ENCODE data around the gene ECM1. TPM values are rescaled to one million over a fixed set of nuclear protein-coding genes. Genes with fewer than 3 reads are reported as not detected.
A peak's percentile ranks its signal among the peaks of the same experiment; 100 is the strongest.

ECM1 gene
- total and polyA plus RNA-seq, 2 experiments from 2014 or later, result 1.9 to 2.9 TPM

DNA sequence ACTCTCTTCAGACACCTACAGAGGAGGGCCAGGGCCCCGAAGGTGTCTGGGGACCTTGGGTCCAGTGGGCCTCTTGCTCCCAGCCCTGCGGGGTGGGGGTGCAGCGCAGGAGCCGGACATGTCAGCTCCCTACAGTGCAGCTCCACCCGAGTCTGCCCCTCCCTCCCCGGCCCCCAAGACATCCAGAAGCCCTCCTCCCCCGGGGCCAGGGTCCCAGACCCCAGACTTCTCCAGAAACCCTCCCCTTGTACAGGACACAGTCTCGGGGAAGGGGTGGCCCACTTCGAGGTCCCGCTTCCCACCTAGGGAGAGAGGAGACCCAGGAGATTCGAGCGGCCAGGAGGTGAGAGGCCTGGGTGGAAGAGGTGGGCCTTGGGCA lies 45.0 kb downstream of the ECM1 start:
- H3K4me3 ChIP-seq, result no peak overlapping the region
- H3K27me3 ChIP-seq, result no peaks in the 10 kb centered on the region
- H3K9me3 ChIP-seq (ENCODE audit: low read depth), result no peaks in the 10 kb centered on the region
- H3K4me1 ChIP-seq (ENCODE audit: low read depth), result peaks cover 9% of the 10 kb centered on the region
- TF ChIP-seq, protein P1, sequence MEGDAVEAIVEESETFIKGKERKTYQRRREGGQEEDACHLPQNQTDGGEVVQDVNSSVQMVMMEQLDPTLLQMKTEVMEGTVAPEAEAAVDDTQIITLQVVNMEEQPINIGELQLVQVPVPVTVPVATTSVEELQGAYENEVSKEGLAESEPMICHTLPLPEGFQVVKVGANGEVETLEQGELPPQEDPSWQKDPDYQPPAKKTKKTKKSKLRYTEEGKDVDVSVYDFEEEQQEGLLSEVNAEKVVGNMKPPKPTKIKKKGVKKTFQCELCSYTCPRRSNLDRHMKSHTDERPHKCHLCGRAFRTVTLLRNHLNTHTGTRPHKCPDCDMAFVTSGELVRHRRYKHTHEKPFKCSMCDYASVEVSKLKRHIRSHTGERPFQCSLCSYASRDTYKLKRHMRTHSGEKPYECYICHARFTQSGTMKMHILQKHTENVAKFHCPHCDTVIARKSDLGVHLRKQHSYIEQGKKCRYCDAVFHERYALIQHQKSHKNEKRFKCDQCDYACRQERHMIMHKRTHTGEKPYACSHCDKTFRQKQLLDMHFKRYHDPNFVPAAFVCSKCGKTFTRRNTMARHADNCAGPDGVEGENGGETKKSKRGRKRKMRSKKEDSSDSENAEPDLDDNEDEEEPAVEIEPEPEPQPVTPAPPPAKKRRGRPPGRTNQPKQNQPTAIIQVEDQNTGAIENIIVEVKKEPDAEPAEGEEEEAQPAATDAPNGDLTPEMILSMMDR (IDR thresholded peaks at IDR 0.05; ENCODE audit: low read depth, low read length), result peak; percentile 0
- DNase-seq (ENCODE audit: low read depth in 1 of 2, low spot score in 1 of 2), result no peak
- no peaks in the 10 kb centered on the region for H3K36me3 ChIP-seq
- peak overlapping the region; percentile 81 for H3K27ac ChIP-seq

DNA sequence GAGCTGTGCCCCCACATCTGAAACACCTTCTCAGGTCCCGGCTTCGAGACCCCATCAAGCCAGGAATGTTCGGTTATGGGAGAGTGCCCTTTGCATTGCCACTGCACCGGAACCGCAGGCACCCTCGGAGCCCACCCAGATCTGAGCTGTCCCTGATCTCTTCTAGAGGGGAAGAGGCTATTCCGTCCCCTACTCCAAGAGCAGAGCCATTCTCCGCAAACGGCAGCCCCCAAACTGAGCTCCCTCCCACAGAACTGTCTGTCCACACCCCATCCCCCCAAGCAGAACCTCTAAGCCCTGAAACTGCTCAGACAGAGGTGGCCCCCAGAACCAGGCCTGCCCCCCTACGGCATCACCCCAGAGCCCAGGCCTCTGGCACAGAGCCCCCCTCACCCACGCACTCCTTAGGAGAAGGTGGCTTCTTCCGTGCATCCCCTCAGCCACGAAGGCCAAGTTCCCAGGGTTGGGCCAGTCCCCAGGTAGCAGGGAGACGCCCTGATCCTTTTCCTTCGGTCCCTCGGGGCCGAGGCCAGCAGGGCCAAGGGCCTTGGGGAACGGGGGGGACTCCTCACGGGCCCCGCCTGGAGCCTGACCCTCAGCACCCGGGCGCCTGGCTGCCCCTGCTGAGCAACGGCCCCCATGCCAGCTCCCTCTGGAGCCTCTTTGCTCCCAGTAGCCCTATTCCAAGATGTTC lies 45.6 kb downstream of the ECM1 start:
- Histone ChIP-seq H3K9me3 (ENCODE audit: low read depth) (no peaks in the 10 kb centered on the region), H3K27ac (peak overlapping the region; percentile 81), H3K4me3 (no peak overlapping the region), H3K27me3 (no peaks in the 10 kb centered on the region), H3K36me3 (no peaks in the 10 kb centered on the region), H3K4me1 (ENCODE audit: low read depth) (peaks cover 9% of the 10 kb centered on the region)
- DNase-seq (ENCODE audit: low read depth in 1 of 2, low spot score in 1 of 2), result no peak
- TF ChIP-seq, protein P1 (IDR thresholded peaks at IDR 0.05; ENCODE audit: low read depth, low read length), result no peak

DNA sequence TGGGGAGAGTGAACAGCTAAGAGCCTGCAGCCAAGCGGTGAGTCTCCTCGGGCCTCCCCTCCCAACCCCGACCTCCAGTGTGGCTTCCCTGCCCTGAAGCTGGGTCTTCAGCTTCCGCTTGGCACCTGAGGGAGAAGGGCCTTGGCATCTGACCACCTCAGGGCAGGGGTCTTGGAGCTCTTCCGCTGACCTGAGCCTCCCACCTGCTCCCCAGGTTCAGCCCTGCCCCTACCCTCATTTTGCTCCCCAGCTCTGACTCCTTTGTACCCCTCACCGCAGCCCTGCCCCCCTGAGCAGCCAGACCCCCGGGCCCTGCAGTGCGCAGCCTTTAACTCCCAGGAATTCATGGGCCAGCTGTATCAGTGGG lies 46.2 kb downstream of the ECM1 start:
- Histone ChIP-seq H3K27ac (no peak overlapping the region), H3K4me1 (ENCODE audit: low read depth) (peaks cover 9% of the 10 kb centered on the region), H3K4me3 (no peak overlapping the region), H3K27me3 (no peaks in the 10 kb centered on the region), H3K36me3 (no peaks in the 10 kb centered on the region), H3K9me3 (ENCODE audit: low read depth) (no peaks in the 10 kb centered on the region)
- TF ChIP-seq, protein P1 (IDR thresholded peaks at IDR 0.05; ENCODE audit: low read depth, low read length), result no peak
- DNase-seq (ENCODE audit: low read depth in 1 of 2, low spot score in 1 of 2), result no peak

DNA sequence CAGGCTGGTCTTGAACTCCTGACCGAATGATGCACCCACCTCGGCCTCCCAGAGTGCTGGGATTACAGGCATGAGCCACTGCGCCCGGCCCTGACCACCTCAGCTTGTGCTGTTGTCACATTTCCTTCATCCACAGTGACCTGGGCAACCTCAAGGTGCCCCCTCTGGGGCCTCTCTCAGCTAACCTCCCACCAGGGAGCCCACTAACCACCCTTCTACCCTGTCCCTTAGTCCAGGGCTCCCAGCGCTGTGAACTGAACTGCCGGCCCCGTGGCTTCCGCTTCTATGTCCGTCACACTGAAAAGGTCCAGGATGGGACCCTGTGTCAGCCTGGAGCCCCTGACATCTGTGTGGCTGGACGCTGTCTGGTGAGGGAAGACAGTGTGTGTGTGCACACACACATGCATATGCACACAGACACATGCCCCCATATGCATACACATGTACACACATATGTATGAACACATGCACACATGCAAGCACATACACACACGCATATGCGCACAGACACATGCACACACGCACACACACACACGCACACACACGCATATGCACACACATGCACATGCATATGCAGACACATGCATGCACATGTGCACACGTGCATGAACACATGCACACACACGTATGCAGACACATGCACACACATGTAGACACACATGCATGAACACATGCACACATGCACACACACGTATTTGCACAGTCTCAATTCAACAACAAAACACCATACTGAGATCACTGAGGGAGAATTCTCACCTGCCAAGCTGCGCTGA lies 47.5 kb downstream of the ECM1 start:
- DNase-seq (ENCODE audit: low read depth in 1 of 2, low spot score in 1 of 2), result no peak
- Histone ChIP-seq H3K27me3 (no peaks in the 10 kb centered on the region), H3K4me1 (ENCODE audit: low read depth) (peaks cover 9% of the 10 kb centered on the region), H3K4me3 (no peak overlapping the region), H3K9me3 (ENCODE audit: low read depth) (no peaks in the 10 kb centered on the region), H3K27ac (no peak overlapping the region), H3K36me3 (no peaks in the 10 kb centered on the region)
- TF ChIP-seq, protein P1 (IDR thresholded peaks at IDR 0.05; ENCODE audit: low read depth, low read length), result no peak

DNA sequence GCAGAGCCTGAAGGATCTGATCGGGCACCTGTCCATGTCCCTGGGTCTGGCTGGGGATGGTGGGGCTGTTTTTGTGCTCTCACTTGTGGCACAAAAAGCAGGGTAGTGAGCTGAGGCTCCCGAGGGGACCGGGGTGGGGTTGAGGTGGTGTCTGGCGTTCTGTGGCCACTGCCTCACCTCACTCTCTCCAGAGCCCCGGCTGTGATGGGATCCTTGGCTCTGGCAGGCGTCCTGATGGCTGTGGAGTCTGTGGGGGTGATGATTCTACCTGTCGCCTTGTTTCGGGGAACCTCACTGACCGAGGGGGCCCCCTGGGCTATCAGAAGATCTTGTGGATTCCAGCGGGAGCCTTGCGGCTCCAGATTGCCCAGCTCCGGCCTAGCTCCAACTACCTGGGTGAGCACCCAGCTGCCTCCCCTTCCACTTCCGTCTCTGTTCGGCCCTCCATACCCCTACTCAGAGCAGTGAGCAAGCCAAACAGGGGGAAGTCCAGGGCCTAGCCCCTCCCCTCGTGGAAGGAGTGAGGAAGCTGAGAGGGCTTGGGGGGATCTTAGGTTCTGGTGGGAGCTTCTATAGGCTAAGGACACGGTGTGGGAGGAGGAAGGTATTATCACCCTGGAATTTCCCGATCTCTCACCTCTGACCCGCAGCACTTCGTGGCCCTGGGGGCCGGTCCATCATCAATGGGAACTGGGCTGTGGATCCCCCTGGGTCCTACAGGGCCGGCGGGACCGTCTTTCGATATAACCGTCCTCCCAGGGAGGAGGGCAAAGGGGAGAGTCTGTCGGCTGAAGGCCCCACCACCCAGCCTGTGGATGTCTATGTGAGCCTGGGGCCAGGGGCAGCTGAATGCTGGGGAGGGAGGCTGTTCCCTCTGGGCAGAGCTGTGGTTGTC lies 48.3 kb downstream of the ECM1 start:
- H3K4me3 ChIP-seq, result no peak overlapping the region
- TF ChIP-seq, protein P1 (IDR thresholded peaks at IDR 0.05; ENCODE audit: low read depth, low read length), result no peak
- DNase-seq (ENCODE audit: low read depth in 1 of 2, low spot score in 1 of 2), result no peak
- no peaks in the 10 kb centered on the region for H3K36me3 ChIP-seq
- no peak overlapping the region for H3K27ac ChIP-seq
- no peaks in the 10 kb centered on the region for H3K27me3 ChIP-seq
- H3K4me1 ChIP-seq (ENCODE audit: low read depth), result peaks cover 13% of the 10 kb centered on the region
- H3K9me3 ChIP-seq (ENCODE audit: low read depth), result no peaks in the 10 kb centered on the region

Measured in cardiac muscle cell (in vitro differentiated cells and primary cell).